Endothelial cell of umbilical vein (primary cell): Measurements from ENCODE around the gene KRT79.

ENCODE experiments used
- POLR2A ChIP-seq: IDR thresholded peaks from 2 replicates; pipeline ENCODE4 v1.6.1; 2012; ENCODE audit warnings: low read depth, mild to moderate bottlenecking, control low read depth, low read length
- POLR2AphosphoS5 ChIP-seq: IDR thresholded peaks from 2 replicates; pipeline ENCODE4 v1.6.1; 2012; ENCODE audit warnings: low read depth, mild to moderate bottlenecking, control low read depth, low read length, moderate library complexity; ENCODE audit not compliant: insufficient read depth
- TF ChIP-seq, protein P1 (sequence below), 2 donors: IDR thresholded peaks; 1 replicate in 1 of 2; 2 replicates in 1 of 2; pipeline ENCODE4 v1.5.1; 2011; ENCODE audit warnings: low read length in 2 of 2, mild to moderate bottlenecking in 2 of 2, moderate library complexity in 2 of 2, control low read depth in 1 of 2, inconsistent platforms in 1 of 2, low read depth in 1 of 2; ENCODE audit not compliant: insufficient read depth in 1 of 2; ENCODE audit errors: extremely low read depth in 1 of 2

DNA sequence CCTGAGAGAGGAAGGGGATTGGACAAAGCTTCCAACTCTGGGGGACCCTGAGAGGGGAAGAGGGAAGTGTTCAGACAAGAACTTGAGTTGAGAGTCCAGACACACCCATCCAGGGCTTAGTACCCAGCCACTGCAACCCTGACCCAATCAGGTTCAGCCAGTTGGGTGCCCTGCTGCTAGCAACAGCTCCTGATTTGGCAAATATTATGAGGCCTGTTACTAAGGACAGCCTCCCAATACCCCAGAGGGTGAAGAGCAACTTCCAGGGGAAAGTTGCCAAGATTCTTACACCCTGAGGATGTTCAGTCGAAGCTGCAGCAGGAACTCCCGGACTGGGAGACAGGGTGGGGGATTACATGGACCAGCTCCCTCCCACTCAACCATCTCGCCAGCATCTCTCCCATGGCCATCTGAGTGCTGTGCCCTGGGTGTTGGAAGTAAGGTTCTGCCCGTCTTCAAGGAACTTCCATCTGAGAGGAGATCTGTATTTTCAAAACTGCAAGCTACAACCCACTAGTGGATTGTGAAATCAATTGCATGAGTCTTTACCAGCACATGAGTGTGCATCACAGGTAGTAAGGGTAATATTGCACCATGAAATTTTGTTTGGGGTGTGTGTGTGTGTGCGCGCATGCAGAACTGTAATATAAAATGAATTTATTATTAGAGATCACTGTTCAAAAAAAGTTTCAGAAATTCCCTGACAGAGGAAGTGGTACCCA lies 26.2 kb upstream of the KRT79 start:
- no peak for TF ChIP-seq POLR2A
- TF ChIP-seq POLR2AphosphoS5, result no peak
- TF ChIP-seq, protein P1, sequence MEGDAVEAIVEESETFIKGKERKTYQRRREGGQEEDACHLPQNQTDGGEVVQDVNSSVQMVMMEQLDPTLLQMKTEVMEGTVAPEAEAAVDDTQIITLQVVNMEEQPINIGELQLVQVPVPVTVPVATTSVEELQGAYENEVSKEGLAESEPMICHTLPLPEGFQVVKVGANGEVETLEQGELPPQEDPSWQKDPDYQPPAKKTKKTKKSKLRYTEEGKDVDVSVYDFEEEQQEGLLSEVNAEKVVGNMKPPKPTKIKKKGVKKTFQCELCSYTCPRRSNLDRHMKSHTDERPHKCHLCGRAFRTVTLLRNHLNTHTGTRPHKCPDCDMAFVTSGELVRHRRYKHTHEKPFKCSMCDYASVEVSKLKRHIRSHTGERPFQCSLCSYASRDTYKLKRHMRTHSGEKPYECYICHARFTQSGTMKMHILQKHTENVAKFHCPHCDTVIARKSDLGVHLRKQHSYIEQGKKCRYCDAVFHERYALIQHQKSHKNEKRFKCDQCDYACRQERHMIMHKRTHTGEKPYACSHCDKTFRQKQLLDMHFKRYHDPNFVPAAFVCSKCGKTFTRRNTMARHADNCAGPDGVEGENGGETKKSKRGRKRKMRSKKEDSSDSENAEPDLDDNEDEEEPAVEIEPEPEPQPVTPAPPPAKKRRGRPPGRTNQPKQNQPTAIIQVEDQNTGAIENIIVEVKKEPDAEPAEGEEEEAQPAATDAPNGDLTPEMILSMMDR (IDR thresholded peaks at IDR 0.05; ENCODE audit: extremely low read depth in 1 of 2, insufficient read depth in 1 of 2, low read depth in 1 of 2, low read length in 2 of 2), result no peak
